GM19468 (cell line): ENCODE data around the gene STPG1.

Experiments used
- ATAC-seq: cut with Tn5 transposase; IDR thresholded peaks from one replicate; pipeline ENCODE4 v1.9.1; 2021; ENCODE audit warnings: mild to moderate bottlenecking, moderate library complexity, moderate number of reproducible peaks; ENCODE audit not compliant: unreplicated experiment; ENCODE audit errors: extremely low read depth

Gene STPG1

DNA sequence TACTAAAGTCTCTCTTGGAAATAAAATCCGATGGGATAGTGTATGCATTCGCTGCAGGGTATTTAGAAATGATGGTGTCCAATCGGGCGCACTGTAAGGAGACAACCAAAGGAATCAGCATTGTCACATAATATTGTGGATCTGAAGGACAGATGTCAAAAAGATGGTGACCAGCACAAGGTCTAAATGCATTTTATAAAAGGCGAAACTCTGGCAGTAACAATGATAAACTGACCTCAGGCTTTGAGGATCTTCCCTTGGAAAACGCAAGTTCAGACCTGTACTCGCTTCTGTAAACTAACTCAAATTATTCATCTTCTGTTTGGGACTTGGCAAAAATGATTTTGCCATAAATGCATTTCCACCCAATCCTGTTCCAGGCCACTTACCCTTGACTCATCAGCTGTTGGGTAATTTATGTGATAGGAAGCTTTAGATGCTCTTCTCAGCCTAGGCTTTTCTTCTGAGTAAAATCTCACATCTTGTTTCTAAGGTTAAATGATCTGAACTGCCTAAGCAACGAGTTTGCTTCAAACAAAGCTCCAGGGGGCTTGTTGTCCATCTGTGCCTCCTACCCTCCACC lies 33.8 kb downstream of the STPG1 start:
- ATAC-seq = no peak

DNA sequence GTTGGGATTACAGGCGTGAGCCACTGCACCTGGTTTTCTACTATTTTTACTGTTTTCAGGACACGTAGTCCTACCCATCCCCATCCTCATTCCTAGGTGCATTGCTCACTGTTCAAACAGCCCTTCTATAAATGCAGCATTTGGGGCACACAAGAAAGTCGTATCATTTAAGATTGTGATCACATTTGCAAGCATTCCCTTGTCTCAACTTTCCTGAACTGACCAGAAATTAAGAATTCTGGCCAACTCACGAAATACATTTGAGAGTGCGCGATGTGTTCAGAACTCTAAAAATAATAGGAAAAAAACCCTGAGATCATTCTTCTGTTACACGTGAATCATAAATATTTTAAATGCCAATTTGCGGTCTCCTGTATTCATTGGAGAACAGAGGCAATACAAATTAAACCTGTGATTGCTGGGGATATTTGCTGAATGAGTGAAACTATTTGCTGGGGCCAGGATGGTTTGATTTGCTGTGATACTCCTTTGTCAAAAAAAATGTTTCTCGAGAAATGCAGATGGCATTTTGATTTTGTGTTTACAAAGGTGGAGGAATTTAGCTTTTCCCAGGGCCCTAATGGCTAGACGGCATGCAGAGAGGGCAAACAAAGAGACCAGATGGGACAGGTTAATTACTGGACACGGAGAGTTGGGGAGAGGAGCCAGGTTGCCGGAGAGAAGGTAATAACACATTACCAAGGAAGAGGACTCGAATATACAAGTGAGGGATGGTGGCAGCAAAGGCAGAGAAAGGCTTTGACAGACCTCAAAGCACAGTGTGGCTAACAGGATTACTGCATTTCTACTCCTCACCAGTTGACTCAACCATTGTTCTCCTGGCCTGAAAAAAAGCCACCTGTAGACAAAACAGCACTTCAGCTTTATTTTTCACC lies 38.4 kb downstream of the STPG1 start:
- no peak for ATAC-seq

DNA sequence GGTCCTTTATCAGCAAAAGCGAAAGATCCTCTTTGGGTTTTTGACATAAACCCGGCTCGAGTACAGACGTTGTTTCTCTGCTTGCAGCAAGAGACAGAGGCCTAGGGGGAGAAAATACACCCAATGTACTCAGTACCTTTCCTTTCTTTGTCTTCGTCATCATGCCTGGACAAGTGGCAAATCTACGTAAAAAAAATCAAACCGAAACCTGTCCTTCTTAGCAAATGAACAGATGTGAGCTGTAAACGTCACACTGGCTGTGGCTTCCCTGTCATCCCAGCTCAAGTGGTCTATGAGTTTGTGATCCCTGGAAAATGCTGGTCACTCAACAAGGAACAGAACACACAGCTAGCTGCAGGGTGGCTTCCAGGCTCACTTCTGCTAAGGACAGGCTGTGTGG lies 39.9 kb downstream of the STPG1 start:
- ATAC-seq = no peak

DNA sequence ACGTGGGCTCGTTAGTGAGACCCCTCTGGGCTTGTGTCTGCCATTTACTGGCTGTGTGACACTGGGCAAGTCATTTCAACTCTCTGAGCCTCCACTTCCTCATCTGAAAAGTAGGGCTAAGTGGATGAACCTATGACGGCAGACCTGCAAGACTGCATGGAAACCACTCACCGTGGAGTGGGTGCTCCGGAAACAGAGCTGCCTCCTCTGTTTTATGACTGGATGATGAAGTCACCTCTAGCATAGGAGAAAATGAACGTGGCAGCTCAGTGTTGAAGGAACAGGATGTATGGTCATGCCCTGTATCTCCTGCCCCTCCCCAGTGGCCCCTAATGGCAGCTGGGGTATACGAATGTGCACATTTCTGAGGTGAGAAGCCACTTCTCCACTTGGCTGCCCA lies 40.5 kb downstream of the STPG1 start:
- ATAC-seq = no peak

DNA sequence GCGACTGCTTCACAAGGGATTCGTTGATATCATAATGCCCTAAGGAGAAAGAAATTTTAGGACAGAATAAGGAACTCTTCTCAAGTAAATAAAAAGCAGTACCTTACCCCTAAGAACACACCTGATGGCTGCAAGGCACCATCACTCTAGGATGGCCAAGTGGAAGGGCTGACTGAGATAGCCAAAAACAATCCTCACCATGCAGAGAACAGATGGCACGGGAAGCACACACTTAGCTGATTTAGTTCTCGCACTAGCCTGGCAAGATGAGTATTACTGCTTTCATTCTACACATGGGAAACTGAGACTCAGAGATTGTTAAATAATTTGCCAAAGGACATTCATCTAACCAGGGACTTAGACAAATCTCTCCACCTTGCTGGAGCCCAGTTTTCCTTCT lies 43.8 kb downstream of the STPG1 start:
- ATAC-seq = no peak

DNA sequence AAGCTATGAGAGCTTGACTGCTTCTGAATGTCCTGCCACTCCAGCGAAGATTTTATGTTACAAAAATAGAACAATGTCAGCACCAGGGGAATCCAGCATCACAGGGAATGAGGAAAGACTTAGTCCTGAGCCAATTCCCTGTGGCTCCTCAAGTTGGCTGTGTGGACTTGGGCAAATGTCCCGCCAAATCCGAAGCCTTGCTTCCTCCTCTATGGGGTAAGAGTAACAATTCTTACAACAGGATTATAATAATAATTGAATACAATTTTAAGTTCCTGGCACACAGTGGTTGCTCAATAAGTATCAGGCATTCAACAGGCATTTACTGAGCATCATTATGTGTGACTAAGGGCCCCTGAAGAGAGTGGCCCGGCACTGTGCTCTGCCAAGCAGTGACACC lies 44.4 kb downstream of the STPG1 start:
- ATAC-seq = no peak

DNA sequence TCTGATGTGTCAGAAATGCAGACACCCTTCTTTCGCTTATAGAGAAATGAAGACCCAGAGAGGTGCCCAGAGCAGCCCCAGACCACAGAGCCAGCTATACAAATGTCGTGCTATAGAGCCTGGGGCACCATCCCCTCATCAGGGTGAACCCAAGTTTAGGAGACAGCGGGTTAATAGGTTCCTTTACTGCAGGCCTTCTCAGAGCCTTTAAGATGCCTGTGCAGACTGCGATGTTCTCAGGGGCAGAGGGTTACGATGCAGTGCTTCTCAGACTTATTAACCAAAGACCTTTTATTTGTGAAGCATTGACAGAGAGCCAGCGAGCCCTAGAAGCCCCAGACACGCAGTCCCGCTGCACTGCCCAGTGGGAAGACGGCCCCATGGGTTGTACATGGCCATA lies 46.9 kb downstream of the STPG1 start:
- ATAC-seq = no peak

DNA sequence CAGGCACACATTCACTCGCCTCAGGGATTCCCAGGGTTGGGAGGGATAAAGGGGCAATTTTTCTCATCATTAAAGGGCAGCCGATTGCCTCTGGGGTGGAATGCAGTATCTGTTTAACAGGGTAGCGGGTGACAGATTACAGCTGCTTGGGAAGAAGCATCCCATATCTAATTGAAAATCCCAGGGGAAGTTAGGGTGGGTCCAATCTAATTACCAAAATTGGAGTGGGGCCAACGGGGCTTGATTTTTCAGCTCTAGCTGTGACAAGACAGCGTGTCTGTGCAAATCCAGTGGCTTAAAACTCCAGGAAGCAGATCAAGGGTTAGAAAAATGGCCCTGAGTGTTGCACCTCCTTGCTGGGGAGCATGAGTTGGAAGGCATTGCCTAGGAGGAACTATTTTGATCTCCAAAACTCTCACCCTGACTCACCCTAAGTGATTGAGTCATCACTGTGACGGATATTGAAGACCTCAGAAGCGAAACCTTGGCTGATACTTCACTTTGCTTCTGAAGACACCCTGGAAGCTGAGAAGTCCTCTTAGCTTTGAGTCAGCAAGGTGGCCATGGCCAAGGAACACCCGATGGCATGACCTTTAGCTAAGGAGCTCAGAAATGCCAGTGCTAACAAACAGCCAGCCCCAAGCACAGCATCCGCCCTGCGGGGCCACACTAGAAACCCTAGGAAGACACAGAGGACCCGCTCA lies 48.5 kb downstream of the STPG1 start:
- ATAC-seq = no peak

DNA sequence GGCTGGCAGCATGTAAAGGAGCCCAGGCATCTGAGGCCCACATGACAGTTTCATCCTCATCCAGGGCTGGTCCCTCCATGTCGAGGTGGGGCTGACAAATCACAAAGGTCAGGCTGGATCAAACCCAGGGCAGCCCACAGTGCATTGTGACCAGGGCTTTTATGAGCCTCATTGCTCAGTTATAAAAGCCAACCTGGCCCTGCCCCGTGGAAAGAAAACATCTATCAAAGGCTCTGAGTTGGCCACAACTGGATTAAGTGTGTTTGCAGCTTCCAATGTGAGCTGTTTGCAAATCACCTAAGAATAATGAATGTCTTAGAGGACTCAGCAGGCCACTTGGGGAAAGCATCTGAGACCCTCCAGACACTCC lies 49.0 kb downstream of the STPG1 start:
- no peak for ATAC-seq

DNA sequence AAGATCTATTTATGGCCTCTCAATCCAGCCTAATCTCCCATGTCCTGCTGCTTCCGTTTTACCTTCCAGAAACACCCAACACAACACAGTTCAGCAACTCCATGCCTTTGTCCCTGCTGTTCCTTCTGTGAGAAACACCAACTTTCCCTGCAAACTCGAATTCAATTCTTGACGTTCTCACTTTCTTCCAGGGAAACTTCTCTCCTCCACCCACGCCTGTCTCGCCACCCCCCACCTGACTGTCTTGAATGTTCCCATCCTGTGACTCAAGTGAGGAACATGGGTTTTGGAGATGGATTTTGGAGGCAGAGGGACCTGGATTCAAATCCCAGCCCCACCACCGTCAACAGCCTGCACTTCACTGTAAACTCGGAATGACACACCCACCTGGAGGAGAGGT lies 49.6 kb downstream of the STPG1 start:
- ATAC-seq = no peak

DNA sequence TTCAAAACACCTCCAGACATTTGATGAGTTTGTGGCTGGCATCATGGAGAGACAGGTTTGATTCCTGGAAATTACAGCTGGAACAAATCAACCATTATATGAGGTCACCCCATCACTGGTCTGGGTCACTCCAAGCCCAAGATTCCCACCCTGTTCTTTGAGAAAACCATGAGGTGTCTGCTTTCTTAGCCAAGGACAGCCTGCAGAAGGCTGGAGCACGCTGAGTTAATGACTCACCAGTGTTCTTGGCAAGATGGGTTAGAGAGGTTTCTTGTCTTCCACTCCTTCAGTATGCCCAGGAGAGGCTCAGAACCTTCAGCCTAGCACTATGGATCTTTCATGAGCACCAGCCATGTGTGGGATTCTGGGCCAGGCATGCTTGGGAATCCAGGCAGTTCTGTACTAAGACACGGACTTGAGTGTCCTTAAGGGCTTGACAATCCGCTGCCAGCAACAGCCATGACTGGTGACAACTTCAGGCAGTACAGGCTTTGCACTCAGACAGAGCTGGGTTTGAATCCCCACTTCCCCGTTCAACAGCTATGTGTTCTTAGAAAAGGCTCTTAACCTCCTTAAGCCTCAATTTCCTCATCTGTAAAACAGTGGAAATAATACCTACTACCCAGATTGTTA lies 50.5 kb downstream of the STPG1 start:
- no peak for ATAC-seq

DNA sequence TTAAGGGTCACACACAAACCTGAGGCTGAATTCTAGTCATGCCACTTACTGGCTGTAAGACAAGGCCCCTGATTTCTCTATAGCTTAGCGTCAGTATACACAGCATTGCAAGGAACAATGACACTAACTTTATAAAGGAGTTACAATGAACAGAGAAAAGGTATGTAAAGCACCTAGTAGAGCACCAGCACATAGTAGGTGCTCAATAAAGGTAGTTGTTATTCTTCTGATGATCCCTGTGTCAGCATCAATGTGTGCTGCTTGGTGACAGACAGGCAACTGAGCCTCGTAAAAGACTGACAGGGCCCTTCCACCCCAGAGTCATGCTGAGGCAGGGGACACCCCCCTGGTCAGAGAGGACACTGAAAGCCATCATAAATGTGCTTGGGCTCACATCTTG lies 51.2 kb downstream of the STPG1 start:
- no peak for ATAC-seq

DNA sequence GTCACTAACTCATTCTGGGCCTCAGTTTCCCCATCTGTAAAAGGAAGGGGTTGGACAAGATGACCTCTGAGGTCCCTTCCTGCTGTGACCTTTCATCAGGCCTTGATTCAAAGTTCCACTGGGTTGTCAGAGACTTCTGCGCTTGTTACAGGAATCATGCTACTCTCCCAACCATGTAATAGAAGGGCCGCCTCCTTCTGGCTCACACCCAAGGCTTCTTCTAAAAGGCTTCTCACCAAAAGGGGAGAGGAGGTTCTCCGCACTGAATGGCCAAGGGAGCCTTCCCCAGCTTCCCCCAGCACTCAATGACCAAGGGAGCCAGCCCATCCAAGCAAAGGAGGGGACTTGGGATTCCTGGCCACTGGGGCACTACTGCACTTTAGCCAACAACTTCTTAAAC lies 51.8 kb downstream of the STPG1 start:
- ATAC-seq = no peak

DNA sequence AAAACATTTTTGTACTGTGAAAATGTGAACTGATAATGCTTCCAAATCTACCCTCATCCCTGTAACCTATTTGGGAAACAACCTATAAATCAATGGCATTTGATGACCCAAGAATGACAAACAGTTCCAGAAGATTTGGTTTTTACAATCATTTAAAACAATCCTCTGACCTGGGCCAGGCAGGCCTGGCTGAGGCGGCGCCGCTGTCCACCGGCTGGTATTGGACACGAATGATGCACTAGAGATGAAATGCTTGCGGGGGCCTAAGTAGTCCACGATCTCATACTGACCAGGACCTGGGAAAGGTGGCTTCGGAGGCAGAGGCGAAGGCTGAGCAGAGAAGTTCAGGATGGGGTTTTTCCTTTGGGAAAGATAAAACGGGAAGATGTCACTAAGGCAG lies 52.9 kb downstream of the STPG1 start:
- no peak for ATAC-seq

DNA sequence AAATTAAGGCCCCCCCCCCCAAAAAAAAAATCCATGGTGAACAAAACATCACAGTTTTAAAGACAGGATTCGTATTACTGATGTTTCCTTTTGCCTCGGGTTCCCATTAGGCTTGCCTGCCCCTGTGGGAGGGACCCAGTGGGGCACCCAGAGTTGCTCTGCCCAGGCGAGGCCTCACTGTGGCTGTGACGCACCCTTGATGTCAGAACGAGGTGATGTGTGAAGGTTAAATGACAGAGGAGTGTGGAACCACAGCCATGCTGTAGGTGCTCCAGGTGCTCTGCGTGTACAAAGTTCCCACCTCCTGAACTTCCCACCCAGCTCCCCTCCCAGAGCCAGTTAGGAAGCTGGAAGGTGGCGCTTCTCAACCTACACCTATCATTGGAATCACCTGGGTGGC lies 56.5 kb downstream of the STPG1 start:
- no peak for ATAC-seq

DNA sequence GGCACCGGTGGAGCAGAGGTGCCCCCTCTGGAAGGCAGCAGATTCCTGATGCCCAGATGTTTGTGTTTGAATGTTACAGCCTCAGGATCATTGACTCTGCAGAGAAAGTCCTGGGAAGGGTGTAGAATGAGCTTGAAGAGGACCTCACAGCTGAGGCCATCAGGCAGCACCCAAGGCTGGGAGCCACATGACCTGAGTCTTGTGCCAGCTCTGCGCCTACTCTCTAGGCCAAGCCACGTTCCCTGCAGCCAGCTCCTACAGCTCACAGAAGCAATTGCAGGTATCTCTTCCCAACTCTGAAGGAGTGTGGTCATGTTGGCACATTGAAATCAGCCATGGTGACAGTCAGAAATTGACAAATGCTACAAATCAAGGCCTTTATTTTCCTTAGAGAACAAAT lies 58.1 kb downstream of the STPG1 start:
- no peak for ATAC-seq

DNA sequence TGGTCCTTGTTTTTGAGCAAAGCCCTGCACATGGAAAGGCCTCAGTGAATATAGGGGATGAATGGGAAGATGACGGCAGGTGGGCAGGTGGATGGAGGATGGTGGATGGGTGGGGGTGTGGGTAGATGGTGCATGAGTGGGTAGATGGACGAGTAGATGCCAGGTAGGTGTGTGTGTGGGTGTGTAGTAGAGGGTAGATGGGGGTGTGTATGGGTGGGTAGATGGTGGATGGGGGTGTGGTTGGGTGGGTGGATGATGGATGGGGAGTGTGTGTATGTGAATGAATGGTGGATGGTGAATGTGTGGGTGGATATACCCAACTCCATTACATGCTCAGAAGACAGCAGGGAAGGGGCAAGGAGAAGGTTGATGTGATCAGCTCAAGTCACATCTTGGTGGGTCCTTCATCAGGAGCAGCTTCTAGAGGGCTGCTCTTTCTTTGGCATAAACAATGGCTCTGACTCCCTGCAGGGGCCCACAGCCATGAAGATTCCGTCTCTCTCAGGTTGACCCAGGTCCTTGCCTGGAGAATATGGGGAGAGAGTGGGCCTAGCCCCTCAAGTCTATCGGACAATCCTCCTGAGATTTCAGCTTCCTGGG lies 60.2 kb downstream of the STPG1 start:
- no peak for ATAC-seq

DNA sequence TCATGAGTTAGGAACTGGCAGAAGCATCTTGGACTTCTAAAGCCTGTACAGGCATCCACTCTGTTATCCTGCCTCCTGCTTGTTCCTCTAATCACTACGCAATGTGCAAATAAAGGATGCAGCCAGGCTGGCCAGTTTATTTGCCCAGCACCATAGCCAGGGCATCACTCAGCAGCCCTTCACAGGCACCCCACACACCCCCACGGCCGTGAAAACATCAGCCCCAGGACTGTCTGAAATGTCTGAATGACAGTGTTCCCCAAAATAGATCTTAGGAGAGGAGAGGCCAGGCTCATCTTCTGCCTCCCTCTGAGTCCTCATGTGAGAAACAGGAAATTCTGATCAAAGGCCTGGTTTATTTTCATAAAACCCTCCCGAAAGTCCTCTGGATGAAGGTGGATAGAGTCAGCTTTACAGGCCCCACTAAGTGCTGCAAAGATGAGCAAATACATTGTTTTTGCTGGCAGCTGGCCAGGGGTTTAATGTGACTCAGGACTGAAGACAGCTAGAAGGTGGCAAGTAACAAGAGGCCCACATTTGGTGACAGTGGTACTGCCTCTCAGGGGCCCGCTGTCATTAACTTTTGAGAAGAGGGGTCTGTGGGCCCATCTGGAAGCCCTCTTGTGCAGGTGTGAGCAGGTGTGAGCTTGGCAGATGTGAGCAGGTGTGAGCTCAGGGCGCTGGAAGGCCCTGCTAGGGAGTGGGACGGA lies 61.5 kb downstream of the STPG1 start:
- ATAC-seq = no peak

DNA sequence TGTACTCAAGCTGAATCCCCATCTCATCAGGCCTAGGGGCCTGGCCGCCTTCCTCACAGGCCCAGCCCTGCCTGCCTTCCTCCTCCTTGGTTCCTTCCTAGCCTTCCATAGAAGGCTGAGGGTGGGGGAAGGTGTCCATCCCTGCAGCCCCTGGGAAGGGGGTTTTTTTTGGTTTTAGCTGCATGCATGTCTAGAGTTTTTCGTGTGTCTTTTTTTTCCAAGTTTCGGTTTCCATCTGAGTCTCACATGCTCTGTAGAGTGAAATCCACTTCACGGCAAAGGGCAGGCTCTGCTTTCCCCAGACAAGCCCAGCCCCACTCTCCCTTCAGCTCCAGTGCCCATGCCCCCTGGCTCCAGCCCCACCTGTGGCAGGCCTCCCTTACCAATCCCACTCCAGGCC lies 62.3 kb downstream of the STPG1 start:
- ATAC-seq = no peak

DNA sequence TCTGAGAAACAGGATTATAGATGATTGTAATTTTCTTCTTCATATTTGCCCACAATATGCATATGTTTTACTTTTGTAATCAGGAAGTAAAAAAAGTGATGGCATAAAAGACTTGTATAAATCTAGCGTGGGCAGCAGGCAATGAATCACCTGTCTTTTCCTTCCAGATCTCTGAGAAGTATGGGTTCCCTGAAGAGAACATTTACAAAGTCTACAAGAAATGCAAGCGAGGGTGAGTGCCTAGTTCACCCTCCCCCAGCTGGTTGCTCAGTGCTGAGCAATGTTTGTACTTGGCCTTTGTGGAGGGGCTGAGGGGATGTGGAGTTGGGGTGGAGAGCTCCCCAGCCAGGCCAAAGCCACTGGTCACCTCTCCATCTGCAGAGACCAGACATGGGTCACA lies 63.7 kb downstream of the STPG1 start:
- no peak for ATAC-seq
